Measurements from ENCODE around the gene VGLL4. TPM values are rescaled to one million over a fixed set of nuclear protein-coding genes. Genes with fewer than 3 reads are reported as not detected.
"Not testable (repeated sequence)": the region's sequence is repeated elsewhere in the genome, so short reads cannot be mapped to it uniquely, and the experiment has no call there.

VGLL4 gene
- total RNA-seq, result 10 to 100 TPM; 24.4 to 24.9 TPM

GRCh38 chr3:11643605-11644087 lies at the start of gene VGLL4:
TSS of gene VGLL4 (minus strand) at chr3:11643915. CDS start at chr3:11643518, 397 bp downstream.
- peaks cover 33% of the 10 kb centered on the region for H3K4me1 Mint-ChIP-seq
- H3K36me3 Mint-ChIP-seq (ENCODE audit: low read depth), result peaks cover 20% of the 10 kb centered on the region
- peak; percentile 74 for ATAC-seq
- H3K27me3 Mint-ChIP-seq, result no peaks in the 10 kb centered on the region
- H3K27ac Mint-ChIP-seq, result peak within 1 kb of the TSS; percentile 99
- H3K4me3 Mint-ChIP-seq, result peak within 1 kb of the TSS; percentile 99
- intact Hi-C loops (cut with DNase I, micrococcal nuclease), result loop anchor here (1.0 to 10.0 kb wide), 8 partner anchors 74 to 1851 kb away; partner anchors contain the start of genes ARPC4 (in 1 of the 2), MKRN2 (in 1 of the 2) and TADA3 (in 1 of the 2)
- peak; percentile 85 for DNase-seq
- CTCF ChIA-PET, result interaction anchor here (0.5 to 1.6 kb wide), 7 partner anchors 11 to 296 kb away, joined by 3 to 7 read pairs (median 3); no protein-coding TSS in a partner anchor
- no peaks in the 10 kb centered on the region for H3K9me3 Mint-ChIP-seq (ENCODE audit: low read depth)
- POLR2A ChIA-PET, result interaction anchor here (0.6 to 1.6 kb wide), 3 partner anchors 8 to 176 kb away, joined by 3 to 6 read pairs (median 3); no protein-coding TSS in a partner anchor

GRCh38 chr3:11692532-11692813 lies 48.8 kb upstream of the VGLL4 start:
- CTCF ChIA-PET, result interaction anchor here (0.7 to 1.0 kb wide), 2 partner anchors 48 to 313 kb away, joined by 3 read pairs; no protein-coding TSS in a partner anchor
- no peak overlapping the region for H3K4me3 Mint-ChIP-seq
- H3K9me3 Mint-ChIP-seq (ENCODE audit: low read depth), result no peaks in the 10 kb centered on the region
- no peaks in the 10 kb centered on the region for H3K36me3 Mint-ChIP-seq (ENCODE audit: low read depth)
- no peak for ATAC-seq
- H3K27ac Mint-ChIP-seq, result no peak overlapping the region
- no peak for DNase-seq
- POLR2A ChIA-PET, result no interaction called here
- no peaks in the 10 kb centered on the region for H3K27me3 Mint-ChIP-seq
- no peaks in the 10 kb centered on the region for H3K4me1 Mint-ChIP-seq
- intact Hi-C loops (cut with DNase I, micrococcal nuclease), result no loop called here

- no peak overlapping the region for H3K4me3 Mint-ChIP-seq
- no peaks in the 10 kb centered on the region for H3K9me3 Mint-ChIP-seq (ENCODE audit: low read depth)
- H3K27ac Mint-ChIP-seq, result no peak overlapping the region
- no peak for DNase-seq
- H3K4me1 Mint-ChIP-seq, result no peaks in the 10 kb centered on the region
- no peak for ATAC-seq
- CTCF ChIA-PET, result interaction anchor here (0.7 to 1.0 kb wide), 2 partner anchors 48 to 313 kb away, joined by 3 read pairs; no protein-coding TSS in a partner anchor
- intact Hi-C loops (cut with DNase I, micrococcal nuclease), result no loop called here
- POLR2A ChIA-PET, result no interaction called here
- no peaks in the 10 kb centered on the region for H3K27me3 Mint-ChIP-seq
- no peaks in the 10 kb centered on the region for H3K36me3 Mint-ChIP-seq (ENCODE audit: low read depth)
Observed at GRCh38 chr3:11691767-11692531, 48.2 kb upstream of the VGLL4 start.

- no peaks in the 10 kb centered on the region for H3K36me3 Mint-ChIP-seq (ENCODE audit: low read depth)
- no peaks in the 10 kb centered on the region for H3K27me3 Mint-ChIP-seq
- intact Hi-C loops (cut with DNase I, micrococcal nuclease), result no loop called here
- H3K27ac Mint-ChIP-seq, result no peak overlapping the region
- CTCF ChIA-PET, result interaction anchor here (1.0 kb wide), 1 partner anchor 312 kb away, joined by 3 read pairs; no protein-coding TSS in a partner anchor
- DNase-seq (no peak), ATAC-seq (no peak)
- no peaks in the 10 kb centered on the region for H3K9me3 Mint-ChIP-seq (ENCODE audit: low read depth)
- no peaks in the 10 kb centered on the region for H3K4me1 Mint-ChIP-seq
- H3K4me3 Mint-ChIP-seq, result no peak overlapping the region
- POLR2A ChIA-PET, result no interaction called here
Observed at GRCh38 chr3:11690863-11691766, 47.4 kb upstream of the VGLL4 start.

GRCh38 chr3:11689749-11690148 lies 46.0 kb upstream of the VGLL4 start:
- POLR2A ChIA-PET, result no interaction called here
- Mint-ChIP-seq H3K4me1 (no peaks in the 10 kb centered on the region), H3K27me3 (no peaks in the 10 kb centered on the region), H3K36me3 (ENCODE audit: low read depth) (no peaks in the 10 kb centered on the region), H3K9me3 (ENCODE audit: low read depth) (no peaks in the 10 kb centered on the region), H3K4me3 (no peak overlapping the region), H3K27ac (no peak overlapping the region)
- DNase-seq (no peak), ATAC-seq (no peak)
- intact Hi-C loops (cut with DNase I, micrococcal nuclease), result no loop called here
- CTCF ChIA-PET, result no interaction called here

- POLR2A ChIA-PET; H3K9me3 Mint-ChIP-seq (ENCODE audit: low read depth); ATAC-seq; H3K4me3 Mint-ChIP-seq; H3K4me1 Mint-ChIP-seq; H3K36me3 Mint-ChIP-seq (ENCODE audit: low read depth); intact Hi-C loops (cut with DNase I, micrococcal nuclease); H3K27ac Mint-ChIP-seq; H3K27me3 Mint-ChIP-seq; DNase-seq: not testable (repeated sequence)
- CTCF ChIA-PET, result interaction anchor here (1.1 kb wide), 1 partner anchor 15 kb away, joined by 4 read pairs; no protein-coding TSS in a partner anchor
Observed at GRCh38 chr3:11684980-11685379, 41.3 kb upstream of the VGLL4 start.

- Mint-ChIP-seq H3K36me3 (ENCODE audit: low read depth) (peaks cover 4% of the 10 kb centered on the region), H3K4me3 (no peak overlapping the region), H3K27ac (no peak overlapping the region), H3K9me3 (ENCODE audit: low read depth) (no peaks in the 10 kb centered on the region), H3K27me3 (no peaks in the 10 kb centered on the region), H3K4me1 (no peaks in the 10 kb centered on the region)
- ChIA-PET POLR2A (no interaction called here), CTCF (interaction anchor here (1.3 kb wide), 1 partner anchor 10 kb away, joined by 3 read pairs; no protein-coding TSS in a partner anchor)
- DNase-seq (no peak), ATAC-seq (no peak)
- intact Hi-C loops (cut with DNase I, micrococcal nuclease), result no loop called here
Observed at GRCh38 chr3:11680509-11680908, 36.8 kb upstream of the VGLL4 start.

GRCh38 chr3:11679964-11680363 lies 36.2 kb upstream of the VGLL4 start:
- H3K27me3 Mint-ChIP-seq, result no peaks in the 10 kb centered on the region
- H3K4me1 Mint-ChIP-seq, result no peaks in the 10 kb centered on the region
- no peak overlapping the region for H3K4me3 Mint-ChIP-seq
- peaks cover 4% of the 10 kb centered on the region for H3K36me3 Mint-ChIP-seq (ENCODE audit: low read depth)
- H3K9me3 Mint-ChIP-seq (ENCODE audit: low read depth), result no peaks in the 10 kb centered on the region
- intact Hi-C loops (cut with DNase I, micrococcal nuclease), result no loop called here
- no peak for DNase-seq
- ChIA-PET POLR2A (no interaction called here), CTCF (interaction anchor here (1.3 kb wide), 1 partner anchor 9 kb away, joined by 3 read pairs; no protein-coding TSS in a partner anchor)
- no peak for ATAC-seq
- no peak overlapping the region for H3K27ac Mint-ChIP-seq

GRCh38 chr3:11672363-11672762 lies 28.6 kb upstream of the VGLL4 start:
- peaks cover 3% of the 10 kb centered on the region for H3K4me1 Mint-ChIP-seq

GRCh38 chr3:11671648-11672100 lies 28.0 kb upstream of the VGLL4 start:
- POLR2A ChIA-PET, result no interaction called here
- Mint-ChIP-seq H3K27ac (no peak overlapping the region), H3K27me3 (no peaks in the 10 kb centered on the region), H3K36me3 (ENCODE audit: low read depth) (no peaks in the 10 kb centered on the region), H3K4me3 (no peak overlapping the region), H3K9me3 (ENCODE audit: low read depth) (no peaks in the 10 kb centered on the region), H3K4me1 (peaks cover 3% of the 10 kb centered on the region)
- ATAC-seq (no peak), DNase-seq (no peak)
- intact Hi-C loops (cut with DNase I, micrococcal nuclease), result no loop called here
- CTCF ChIA-PET, result interaction anchor here (0.7 kb wide), 1 partner anchor 24 kb away, joined by 3 read pairs; no protein-coding TSS in a partner anchor

More at GRCh38 chr3:11672363-11672762, 28.6 kb upstream of the VGLL4 start:
- H3K27me3 Mint-ChIP-seq, result no peaks in the 10 kb centered on the region
- ATAC-seq, result no peak
- no peaks in the 10 kb centered on the region for H3K36me3 Mint-ChIP-seq (ENCODE audit: low read depth)
- H3K27ac Mint-ChIP-seq, result no peak overlapping the region
- CTCF ChIA-PET, result interaction anchor here (0.7 kb wide), 1 partner anchor 25 kb away, joined by 3 read pairs; no protein-coding TSS in a partner anchor
- POLR2A ChIA-PET, result no interaction called here
- H3K4me3 Mint-ChIP-seq, result no peak overlapping the region
- intact Hi-C loops (cut with DNase I, micrococcal nuclease), result no loop called here
- DNase-seq, result no peak
- no peaks in the 10 kb centered on the region for H3K9me3 Mint-ChIP-seq (ENCODE audit: low read depth)
